UCSD-AML1 (cell line): ENCODE data around the gene RNF157.

Experiments
- DNase-seq: peaks from one replicate; lab custom pipeline; 2025; ENCODE audit not compliant: unreplicated experiment; lab: John Stamatoyannopoulos, UW

RNF157 gene

DNA sequence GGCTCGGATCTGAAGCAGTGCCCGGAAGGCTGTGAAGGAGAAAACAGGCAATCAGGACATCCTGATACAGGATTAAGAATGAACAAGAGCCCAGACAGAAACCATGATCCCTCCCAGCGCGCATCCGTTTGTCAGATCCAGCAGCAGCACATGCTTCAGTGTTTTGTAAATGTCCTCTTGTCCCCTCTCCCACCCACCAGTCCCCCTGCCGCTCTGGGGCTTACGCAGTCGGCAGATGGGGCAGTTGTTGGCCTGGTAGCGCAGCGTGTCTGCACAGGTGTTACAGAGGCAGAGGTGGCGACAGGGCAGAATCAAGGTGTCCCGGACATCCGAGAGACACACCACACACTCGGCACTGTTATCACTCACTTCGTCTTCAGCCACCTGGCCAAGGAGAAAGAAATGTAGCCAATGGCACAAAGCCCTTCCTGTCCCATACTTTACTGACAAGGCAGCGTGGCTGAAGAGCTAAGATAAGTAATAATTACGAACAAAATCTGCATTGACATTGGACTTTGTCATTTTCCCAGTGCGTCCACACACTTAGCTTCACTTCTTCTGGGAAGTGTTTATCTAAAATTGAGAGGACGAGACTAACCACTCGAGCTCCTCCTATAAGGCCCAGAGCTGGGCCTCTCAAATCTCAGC, 78.5 kb downstream of the RNF157 start:
- no peak for DNase-seq

DNA sequence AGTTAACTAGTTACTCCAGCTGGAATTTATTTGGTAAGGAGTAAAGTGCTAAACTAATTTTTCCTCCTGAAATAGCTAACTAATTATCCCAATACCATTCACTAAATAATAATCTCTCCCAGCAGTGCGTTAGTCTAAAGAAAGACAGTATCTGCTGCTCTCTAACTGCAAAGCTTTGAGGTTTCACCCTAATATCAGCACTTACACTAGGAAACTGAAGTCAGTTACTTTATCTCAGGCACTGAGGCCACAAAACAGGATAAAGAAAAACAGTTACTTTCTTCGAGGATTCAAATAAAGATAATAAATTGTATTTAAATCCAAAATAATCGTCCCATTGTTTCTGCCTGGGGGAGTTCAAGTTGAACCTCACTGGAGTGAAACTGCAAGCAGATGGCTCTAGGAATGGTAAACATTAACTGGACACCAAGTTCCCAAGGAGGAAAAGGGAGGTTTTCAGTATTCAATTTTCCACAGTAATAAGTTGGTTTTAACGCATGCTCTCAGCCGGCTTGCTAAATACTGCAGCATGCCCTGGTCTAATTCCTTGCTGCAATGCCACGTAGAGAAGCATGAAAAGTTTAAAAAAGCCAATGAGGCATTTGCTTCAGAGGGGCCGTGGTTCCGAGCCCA, 79.3 kb downstream of the RNF157 start:
- no peak for DNase-seq

DNA sequence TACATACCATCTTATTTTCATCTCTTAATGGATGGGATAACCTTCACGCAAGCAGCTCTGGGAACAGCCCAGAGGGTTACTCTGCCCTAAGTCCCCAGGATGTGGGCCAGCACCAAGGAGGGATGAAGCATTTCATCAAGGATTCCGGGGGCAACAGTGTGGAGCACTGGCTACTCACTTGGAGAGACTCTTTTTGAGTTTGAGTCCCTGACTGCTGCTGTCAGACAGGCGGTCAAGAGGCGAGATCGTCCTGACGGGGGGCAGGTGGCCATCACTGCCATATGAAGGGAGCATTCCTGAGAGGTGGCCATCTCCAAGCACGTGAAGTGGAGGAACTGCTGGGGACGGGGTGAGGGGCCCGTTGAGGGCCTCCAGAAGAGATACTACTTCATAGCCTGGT, 81.1 kb downstream of the RNF157 start:
- DNase-seq = no peak

DNA sequence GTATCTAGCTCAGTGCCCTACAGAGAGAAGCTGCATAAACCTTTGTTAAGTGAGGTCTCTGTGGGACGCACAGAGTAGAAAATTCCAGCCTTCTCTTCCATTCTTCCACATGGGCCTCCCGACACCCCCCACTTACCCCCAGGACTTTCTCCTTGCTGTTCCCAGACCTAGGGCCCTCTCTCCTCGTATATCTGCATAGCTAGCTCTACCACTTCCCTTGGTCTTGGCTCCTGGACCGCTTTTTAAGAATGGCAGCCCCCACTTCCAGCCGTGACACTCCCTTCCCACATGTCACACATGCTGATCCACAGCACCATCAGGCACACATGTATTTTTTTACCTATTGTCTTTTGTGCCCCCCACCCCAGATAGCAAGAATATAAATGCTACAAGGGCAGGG, 82.5 kb downstream of the RNF157 start:
- no peak for DNase-seq

DNA sequence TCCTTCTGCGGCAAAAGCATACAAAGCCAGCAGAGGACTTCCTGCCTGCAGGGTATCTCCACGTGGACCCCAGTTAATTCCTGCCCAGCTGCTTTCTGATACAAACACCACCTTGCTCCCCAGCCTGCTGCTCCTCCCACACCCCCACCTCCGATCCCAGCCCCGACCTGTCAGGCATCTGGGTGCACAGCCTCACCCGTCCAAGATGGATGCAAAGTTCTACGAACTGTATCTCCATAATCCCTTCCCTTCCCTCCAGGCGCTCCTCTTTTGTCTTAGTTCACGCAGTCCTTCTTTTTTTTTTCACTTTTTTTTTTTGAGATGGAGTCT, 83.7 kb downstream of the RNF157 start:
- no peak for DNase-seq

DNA sequence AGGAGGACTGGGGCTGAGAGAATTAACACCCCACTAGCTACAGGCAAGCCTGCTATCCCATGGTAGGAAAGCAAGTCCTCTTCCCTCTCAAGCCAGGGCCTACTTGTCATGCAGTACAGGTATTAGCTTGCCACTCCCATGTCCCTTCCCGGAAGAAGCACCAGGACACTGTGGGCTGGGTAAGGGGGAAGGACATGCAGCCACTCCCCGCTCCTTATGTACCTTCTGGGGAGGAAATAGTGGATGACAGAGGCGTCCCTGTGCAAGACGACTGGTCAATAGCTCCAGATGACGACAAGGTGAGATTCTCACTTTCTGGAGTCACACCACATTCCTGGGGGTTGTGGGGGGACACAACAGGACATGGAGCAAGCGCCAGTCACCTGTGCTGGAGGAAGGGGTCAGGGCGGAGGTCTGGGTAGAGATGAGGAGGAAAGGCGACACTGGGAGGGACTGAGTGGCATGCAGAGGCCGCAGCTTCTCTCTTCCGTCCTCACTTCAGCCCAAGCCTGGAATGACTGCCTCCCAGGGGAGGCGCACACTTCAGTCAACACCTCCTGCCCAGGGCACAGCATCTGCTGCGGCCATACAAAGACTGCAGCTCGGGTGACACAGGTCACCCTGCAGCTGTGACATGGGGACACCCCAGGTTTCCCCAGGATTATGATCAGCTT, 84.2 kb downstream of the RNF157 start:
- no peak for DNase-seq

DNA sequence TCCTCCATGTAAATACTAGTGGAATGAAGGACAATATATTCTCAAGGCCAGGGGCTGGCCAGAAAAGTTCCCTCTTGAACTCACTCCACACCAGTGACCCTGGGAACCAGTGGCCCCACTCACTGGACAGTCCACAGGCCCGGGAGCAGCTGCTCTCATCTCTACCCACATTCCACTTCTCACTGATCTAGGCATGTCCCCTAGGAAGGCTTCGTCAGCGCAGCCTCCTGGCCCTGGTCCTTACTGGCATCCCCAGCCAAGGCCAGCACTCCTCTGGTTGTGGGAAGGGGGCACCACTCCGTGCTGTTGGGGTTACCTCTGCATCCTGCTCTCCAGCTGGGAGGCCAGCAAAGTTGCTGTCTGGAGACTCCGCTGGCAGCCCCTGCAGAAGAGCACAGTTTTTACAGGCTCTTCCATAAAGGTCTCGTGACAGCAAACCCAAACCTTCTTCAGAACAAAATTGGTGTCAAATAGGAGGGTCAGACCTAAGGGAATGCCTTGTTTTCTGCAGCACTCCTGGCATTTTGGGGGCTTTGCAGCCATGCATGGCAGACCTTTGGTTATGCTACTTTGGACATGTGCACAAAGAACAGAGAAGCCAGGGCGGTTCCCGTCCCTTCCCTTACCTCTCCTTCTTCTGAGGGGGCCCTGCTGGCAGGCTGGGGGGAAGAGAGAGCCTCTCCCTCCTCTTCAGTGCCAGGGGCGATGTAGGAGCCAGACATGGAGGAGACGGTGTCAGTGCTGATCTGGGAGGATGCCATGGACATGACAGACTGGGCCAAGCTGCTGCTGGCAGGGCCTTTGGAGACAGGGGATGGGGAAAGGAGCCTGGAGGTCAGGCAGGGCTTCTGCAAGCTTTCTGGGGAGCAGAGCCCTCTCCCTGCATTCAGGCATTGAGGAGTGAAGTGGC, 85.1 kb downstream of the RNF157 start:
- no peak for DNase-seq

DNA sequence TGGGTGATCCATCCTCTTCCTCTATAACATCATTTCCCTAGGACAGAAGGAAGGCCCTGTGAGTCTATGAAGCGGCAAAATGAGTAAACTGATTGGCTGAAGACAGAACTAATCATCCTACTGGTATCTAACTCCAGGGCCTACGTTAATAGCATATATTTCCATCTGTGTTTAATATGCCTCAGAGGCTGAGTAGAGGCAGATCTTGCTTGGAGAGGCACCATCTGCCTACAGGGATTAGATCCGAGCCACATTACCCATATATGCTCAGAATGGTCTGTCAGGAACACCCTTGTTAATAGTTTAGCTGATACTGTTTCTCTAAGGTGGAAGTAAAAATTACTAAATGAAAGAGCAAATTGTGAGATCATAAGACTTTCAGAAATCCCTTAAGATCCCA, 86.0 kb downstream of the RNF157 start:
- DNase-seq = no peak

DNA sequence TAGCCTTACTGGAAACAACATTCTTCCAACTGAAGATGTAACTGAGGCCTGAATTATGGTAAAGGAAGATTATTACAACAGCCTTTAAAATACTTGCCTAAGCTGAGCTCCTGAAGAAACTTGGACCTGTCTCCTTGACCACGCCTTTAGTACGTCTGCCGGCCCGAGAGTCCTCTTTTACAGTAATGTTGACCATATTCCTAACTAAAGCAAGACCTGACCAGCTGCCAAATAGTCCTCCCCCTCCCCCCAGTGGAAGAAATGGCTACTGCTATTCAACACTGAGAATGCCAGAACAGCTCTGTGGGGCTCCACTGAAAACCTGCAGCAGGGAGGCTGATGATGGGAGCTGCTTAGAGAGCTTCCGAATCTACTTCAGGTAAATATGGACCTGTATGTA, 86.7 kb downstream of the RNF157 start:
- no peak for DNase-seq

DNA sequence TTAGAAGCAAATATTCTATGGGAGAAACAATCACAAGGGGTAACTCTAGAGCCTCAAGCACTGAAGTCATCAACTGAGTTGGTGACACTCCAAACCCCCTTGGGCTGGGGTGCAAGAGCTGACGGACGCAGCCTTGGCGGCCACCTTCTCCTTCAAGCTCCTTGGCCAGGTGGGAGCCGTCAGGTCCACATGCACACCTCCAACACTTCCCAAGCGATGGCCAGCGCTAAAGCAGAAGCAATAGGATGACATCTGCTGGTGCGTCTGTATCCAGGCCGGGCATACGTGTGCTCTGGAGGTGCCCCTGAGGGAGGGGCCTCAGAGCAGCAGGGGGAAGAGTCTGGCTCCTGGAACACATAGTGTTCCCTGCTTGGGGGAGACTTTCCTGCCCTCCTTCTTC, 87.1 kb downstream of the RNF157 start:
- no peak for DNase-seq

DNA sequence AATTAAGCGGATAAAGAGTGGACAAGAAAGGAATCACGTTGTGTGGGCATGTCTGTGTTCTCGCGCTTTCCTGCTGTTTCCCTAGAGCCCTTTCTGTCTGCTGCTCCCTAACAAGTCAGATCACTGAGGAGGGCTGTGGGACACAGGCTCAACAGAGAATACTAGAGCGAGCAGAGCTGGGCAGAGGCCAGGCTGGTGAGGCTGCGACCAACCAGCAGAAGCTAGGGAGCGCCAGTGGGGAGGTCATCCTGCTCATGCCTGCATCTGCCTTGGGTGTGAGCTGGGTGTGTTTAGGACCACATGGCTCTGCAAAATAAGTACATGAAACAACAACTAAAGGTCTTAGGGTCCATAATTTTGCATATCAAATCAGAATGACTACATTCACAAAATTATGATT, 87.7 kb downstream of the RNF157 start:
- DNase-seq = no peak

DNA sequence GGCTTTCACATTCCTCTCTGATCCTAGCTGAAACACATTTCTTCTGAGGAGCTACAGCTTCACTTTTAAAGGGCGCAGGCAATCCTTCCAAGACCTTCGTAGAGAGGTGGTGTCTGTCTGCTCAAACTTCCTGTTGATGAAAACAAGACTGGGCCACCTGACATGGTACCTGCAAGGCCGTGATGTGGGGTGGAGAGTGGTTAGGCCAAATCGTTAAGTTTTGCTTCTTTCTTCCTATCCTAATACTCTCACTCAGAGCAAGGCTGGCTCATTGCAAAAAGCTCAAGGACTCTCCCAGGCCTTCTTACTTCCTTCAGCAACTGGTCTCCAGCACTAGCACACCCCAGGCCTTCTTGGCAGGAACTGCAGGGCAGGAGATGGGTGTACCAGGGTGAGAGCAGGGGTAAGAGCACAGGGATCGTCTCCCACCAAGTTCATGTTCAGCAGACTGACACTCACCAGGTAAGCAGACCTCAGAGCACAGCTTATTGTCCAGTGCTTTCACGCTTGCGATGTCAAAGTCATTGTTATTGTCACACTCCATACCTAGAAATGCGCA, 88.3 kb downstream of the RNF157 start:
- no peak for DNase-seq

DNA sequence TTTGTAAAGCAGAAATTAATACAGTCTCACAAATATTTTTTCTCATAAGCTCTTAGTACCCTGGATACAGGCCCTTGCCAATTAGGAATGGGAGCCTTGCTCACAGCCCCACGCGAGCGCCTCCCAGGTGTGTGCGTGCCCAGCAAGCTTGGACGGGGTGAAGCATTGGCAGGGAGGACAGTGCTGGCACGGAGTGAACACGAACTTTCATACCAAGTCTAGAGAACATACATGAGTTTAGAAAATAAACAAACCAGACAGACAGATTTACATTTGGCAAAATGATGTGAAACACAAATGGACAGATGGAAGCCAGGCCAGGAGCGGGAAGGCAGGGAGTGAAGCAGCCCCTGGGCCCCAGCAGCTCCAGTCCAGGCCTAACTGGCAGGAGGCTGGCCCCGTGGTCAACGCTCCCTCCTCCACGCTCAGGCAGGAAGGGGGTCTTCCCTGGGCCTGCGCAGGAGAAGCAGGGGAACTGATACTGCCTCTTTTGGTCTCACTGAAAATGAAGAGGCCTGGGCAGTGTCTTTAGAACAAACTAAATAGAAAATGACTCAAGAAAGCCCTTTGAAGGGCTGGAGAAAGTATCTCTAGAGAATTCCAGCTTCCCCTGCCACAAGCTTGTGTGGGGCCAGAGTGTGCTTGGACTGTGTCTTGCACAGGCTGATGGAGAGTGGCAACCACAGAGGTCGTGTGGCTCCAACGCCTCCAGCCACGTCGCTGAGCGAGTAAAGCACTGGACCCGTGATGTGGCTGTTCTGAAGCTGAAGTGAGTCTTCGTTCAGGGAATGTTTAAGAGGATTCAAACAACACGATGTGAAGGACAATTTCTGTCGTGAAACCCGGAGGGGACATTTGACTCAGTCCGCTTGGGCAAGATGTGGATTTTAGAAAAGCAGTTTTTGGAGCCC, 89.3 kb downstream of the RNF157 start:
- DNase-seq = no peak

DNA sequence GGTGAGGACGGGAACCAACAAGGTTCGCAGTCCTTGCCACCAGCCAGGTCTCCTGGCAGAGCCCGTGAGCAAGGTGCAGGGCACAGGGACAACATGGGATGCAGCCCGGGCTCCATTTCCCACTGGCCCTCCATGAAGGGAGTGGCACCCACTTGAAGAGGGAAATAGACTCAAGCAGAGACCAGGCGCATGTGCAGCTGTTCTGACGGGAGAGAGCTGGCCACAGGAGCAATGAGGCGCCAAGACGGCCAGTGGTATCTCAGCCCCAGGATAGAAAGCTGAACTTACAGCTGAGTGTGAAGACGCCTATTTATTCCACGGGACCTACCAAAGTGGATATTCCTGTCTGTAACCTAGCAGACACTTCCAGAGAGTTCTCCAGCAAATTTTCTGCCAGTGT, 91.1 kb downstream of the RNF157 start:
- DNase-seq = no peak

DNA sequence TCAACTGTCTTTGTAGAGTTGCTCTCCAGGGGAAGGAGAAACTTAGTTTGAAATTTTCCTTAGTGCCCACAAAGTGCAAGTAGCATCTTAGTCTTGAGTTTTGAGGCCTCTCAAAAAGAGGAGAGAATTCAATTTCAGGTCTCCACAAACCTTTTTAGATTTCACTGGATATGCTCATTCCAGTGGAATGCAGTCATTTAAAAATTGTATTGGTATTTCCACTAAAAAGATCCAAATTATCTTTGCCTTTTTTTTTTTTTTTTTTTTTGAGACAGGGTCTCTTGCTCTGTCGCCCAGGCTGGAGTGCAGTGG, 92.3 kb downstream of the RNF157 start:
- DNase-seq = no peak

DNA sequence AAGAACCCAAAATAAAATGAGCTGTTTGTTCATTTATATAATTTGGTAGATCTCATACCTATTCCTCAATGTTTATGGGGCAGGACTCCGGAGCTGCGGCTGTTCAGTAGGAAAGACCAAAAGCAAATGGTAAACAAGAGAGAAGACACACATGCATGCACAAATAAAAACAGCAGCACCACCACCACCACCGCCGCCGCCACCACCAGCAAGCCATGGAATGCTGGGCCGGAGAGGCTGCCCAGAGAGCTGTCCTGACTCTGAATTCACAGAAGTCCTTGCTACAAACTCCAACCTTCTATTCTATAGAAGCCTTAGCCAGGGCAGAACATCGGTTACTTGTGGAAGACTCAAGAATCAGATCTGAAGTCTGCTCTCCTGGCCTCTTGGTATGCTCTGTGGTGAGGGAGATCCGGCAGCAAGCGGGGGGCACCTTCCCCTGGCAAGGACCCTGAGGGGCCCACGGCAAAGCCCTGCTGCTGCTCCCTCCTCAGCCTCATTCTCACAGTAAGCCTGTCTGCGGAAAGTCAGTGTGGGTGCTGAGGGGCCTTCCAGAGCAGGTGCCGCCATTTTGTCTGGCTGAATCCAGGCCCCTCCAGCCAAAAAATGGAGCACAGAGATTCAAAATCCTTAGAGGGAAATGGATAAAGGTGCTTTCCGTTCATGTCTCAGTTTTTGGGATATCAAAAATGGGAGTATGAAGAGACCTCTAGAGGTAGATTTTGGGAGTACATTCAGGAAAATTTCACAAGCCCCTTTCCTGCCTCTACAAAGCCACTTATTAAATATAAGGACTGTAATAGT, 92.9 kb downstream of the RNF157 start:
- no peak for DNase-seq

DNA sequence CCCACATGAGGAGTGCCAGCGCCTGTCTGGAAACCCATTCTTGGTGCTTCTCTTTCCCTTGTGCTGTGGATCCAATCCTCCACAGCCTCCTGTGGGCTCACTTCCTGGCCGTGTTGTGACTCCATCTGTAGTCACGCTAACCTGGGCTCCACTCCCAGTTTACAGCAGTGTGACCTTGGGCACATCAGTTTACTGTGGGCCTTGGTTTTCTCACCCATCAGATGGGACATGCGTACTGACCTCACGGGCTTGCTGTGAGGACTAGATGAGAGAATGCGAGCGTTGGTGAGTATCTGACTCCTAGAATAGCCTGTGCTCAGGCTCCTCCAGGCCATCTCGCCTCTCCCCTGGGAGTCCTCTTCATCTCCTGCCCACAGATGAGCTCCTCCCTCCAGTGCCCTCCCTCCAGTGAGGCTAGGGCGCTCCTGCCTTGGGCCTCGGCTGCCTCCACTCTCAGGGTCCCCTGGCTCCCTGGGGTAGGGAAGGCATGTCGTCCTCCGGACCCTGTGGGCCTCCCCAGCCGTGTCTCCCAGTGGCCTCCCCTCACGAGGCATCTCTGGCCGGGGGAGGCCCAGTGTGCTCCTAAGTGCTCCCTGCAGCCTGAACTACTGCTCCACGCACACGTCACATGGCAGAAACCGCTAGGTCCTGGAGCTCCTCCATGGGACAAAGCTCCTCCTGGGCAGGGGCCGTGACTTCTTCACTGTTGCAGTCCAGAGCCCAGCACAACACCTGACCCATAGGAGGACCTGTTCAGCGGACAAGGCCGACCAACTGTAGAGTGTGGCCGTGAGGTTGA, 94.0 kb downstream of the RNF157 start:
- no peak for DNase-seq

DNA sequence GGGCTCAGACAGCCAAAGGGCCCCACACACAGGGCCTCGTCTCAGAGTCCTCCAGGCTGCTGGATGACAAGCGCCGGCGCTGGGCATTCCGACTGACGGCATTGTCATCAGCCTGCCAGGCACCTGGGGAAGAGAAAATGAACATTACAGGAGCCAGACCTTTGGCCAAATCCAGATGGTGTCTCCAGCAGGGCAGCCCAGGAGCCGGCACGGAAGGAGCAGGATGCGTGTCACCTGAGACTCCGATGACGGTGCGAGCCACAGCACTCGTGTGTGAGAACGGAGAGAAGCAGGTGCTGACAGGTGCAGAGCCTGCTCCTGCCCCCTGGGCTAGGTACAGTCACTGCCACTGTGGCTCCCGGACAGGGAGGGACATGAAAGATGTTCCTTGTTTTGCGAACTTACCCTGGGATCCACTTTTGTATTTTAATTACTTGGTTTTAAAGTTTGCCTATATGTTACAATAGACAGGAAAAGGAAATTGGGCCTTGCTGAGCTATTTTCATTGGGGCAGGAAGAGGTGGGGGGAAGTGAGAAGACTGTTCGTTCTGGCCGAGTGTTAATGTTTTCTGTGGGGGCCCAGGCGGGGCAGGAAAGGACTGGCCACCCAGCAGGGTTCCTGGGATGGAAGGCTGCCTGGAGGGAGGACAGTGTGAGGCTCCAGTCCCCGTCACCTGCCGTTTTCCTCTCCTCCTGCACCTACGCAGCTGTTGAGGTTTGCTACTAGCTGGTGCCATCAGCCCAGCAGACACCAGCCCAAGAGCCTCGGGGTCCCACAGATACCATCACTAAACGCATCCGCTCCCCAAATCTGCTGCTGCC, 94.9 kb downstream of the RNF157 start:
- DNase-seq = peak; percentile 54
